Cardiac fibroblast (primary cell): ENCODE measurements around the gene THYN1.

Experiments used
- DNase-seq, 2 donors: peaks; one replicate each; pipeline versions ENCODE4 v3.0.0 to v3.0.0-alpha.2; 2010; ENCODE audit warnings: low read depth in 2 of 2
- H3K4me3 ChIP-seq, 2 donors: replicated peaks in 1 of 2; 1 replicate in 1 of 2; 2 replicates in 1 of 2; pipeline ENCODE4 v1.5.1; 2011; ENCODE audit warnings: low read depth in 2 of 2, low read length in 2 of 2, mild to moderate bottlenecking in 2 of 2, moderate library complexity in 1 of 2
- TF ChIP-seq, protein P1 (sequence below): IDR thresholded peaks from one replicate; pipeline ENCODE4 v1.5.1; 2011; ENCODE audit warnings: low read depth, mild to moderate bottlenecking, low read length, inconsistent platforms

Gene THYN1

DNA sequence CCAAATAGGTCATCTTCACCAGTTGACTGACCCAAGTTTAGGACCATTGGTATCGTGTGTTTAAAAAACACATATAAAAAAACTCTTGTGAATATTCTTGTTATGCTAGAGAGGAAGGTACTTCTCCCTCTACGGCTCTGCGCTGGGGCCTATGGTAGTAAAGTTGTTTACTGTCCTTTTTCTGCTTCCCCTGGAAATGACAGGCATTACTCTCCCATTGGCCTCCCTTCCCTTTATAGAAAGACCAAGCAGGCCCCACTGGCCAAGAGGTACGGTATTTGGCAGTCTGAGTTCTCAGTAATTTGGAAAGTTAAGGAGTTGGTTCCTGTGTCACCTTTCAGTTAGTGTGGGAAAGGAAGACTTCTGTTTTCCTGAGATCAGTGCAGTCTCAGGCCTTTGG, 6.5 kb downstream of the THYN1 start:
- DNase-seq, result no peak
- no peak overlapping the region for H3K4me3 ChIP-seq
- TF ChIP-seq, protein P1, sequence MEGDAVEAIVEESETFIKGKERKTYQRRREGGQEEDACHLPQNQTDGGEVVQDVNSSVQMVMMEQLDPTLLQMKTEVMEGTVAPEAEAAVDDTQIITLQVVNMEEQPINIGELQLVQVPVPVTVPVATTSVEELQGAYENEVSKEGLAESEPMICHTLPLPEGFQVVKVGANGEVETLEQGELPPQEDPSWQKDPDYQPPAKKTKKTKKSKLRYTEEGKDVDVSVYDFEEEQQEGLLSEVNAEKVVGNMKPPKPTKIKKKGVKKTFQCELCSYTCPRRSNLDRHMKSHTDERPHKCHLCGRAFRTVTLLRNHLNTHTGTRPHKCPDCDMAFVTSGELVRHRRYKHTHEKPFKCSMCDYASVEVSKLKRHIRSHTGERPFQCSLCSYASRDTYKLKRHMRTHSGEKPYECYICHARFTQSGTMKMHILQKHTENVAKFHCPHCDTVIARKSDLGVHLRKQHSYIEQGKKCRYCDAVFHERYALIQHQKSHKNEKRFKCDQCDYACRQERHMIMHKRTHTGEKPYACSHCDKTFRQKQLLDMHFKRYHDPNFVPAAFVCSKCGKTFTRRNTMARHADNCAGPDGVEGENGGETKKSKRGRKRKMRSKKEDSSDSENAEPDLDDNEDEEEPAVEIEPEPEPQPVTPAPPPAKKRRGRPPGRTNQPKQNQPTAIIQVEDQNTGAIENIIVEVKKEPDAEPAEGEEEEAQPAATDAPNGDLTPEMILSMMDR, result no peak

DNA sequence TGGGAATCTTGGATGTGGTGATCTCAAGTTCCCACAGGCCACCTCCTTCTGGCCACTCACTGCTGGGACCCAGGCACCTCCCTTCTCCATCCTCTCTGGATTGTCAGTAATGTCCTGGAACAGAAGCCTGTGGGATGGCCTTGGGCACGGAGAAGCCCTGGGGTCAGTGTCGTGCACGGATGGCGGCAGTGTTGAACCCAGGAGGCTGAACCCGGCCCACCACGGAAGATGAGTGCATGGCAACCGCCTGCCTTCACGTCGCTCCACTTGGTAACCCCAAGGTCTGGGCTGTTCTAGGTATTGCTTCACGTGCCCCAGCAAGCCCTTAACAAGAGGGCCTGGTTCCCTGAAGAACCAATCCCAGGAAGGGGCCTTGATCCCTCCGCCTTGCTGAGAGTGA, 7.1 kb downstream of the THYN1 start:
- TF ChIP-seq, protein P1, result no peak
- H3K4me3 ChIP-seq, result no peak overlapping the region
- DNase-seq, result no peak

DNA sequence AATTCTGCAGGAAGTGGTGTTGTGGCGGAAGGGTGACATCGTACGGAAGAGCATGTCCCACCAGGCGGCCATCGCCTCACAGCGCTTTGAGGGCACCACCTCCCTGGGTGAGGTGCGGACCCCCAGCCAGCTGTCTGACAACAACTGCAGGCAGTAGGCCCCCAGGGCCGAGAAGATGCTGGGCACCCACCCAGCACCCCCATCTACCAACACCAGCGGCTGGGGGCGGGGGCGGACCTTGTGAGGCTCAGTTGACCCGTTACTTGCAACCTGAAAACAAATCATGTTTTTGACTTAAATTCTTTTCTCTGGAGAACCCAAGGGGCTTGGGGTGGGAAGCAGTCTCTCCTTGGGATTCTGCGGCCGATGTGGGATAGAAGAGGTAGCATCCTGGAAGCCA, 7.7 kb downstream of the THYN1 start:
- TF ChIP-seq, protein P1, result no peak
- no peak overlapping the region for H3K4me3 ChIP-seq
- DNase-seq, result no peak

DNA sequence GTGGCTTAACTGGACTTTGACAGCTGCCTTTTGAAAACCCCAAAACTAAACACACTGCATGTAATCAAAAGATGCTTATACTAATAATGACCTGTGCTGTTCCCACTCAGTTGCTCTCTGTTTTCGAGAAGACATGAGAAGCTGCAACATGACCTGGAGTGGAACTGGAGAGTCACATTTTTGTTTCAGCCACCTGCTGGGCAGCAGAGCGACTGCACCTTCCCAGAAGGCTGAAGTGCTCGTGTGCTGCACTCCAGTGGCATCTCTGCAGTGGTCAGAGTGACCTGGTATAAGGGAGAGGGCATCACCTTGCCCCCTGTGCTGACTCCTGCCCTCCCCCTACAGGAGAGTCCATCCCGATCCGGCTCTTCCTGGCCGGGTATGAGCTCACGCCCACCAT, 8.6 kb downstream of the THYN1 start:
- peak; percentile 36 to 45 for DNase-seq
- TF ChIP-seq, protein P1, result peak; percentile 55
- H3K4me3 ChIP-seq, result no peak overlapping the region

DNA sequence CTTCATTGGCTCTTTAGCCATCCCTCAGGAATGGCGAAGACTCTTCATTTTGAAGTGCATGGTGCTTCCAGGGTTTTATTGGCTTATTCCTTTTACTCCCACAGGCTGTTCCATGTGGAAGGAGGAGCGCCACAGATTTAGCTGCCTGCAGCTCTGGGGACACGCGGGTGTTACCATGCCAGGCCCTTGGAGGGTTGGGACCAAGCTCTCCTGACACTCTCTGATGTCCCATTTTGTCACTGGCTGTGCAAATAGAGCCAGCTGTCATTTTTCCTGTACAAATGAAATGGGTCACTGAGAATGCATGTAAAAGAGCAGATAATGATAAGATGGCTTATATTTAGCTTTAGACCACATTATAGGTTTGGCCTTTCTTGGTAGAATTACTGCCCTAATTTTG, 9.2 kb downstream of the THYN1 start:
- H3K4me3 ChIP-seq, result no peak overlapping the region
- DNase-seq, result no peak
- TF ChIP-seq, protein P1, result no peak

DNA sequence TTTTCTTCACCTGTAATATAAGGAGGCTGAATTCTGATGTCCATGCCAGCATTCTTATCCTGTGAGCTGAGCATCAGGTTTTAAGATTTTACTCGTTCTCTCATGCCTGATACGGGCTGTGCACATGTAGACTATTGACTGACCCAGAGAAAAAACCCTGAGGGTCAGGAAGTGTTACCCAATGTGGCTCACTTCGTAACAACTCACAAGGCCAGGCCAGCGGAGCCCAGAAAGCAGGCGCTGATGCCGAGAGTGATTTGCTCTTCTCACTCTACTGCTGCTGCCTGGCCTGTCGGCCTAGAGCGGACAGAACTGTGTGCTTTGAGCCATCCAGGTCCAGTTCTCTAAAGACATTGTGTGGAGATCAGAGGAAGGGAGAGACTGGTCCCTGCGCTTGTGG, 10.8 kb downstream of the THYN1 start:
- no peak overlapping the region for H3K4me3 ChIP-seq
- TF ChIP-seq, protein P1, result no peak
- DNase-seq, result no peak

DNA sequence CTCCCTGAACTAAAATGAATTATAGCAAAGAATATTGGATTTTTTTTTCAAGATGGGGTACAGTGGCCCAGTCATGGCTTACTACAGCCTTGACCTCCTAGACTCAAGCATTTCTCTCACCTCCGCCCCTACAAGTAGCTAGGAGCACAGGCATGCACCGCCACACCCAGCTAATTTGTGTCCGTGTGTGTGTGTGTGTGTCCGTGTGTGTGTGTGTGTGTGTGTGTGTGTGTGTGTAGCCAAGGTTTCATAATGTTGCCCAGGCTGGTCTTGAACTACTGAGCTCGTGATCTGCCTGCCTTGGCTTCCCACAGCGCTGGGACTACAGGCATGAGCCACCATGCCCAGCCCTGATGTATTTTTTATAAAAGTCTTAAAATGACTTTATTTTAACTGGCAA, 12.6 kb downstream of the THYN1 start:
- TF ChIP-seq, protein P1, result no peak
- H3K4me3 ChIP-seq, result no peak overlapping the region
- DNase-seq, result no peak
